ENCODE measurements around the gene KRT10. TPM values are rescaled to one million over a fixed set of nuclear protein-coding genes. Genes with fewer than 3 reads are reported as not detected.

KRT10 gene
- total RNA-seq, 1 experiment from 2014 or later, result 49.4 TPM

DNA sequence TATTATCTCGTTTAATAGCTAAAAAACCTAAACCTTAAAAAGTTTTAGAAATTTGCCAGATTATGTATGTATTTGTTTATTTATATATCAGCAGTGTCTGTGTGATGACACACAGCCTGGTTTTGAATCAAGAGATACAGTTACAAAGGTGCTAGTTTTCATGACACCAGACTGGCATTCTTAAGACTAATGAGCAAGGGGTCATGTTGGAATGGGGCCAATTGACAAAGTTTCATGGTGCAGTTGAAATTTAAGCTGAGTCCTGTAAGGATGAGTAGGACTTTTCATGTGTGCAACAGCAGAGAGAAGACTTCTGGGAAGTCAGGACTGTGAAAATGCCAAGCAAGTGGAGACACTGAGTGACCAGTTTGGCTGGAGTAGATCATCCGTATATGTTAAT is 3.2 kb upstream of the KRT10 start:
- H3K4me2 ChIP-seq, result no peak overlapping the region
- intact Hi-C loops (cut with micrococcal nuclease; ENCODE audit: unreplicated experiment), result no loop called here
- peaks cover 20% of the 10 kb centered on the region for H3K79me2 ChIP-seq (ENCODE audit: low read depth)
- CTCF ChIA-PET, result no interaction called here
- no peaks in the 10 kb centered on the region for H3K9me2 ChIP-seq (ENCODE audit: insufficient read depth)
- POLR2A ChIA-PET (ENCODE audit: unreplicated experiment), result no interaction called here
- H3K27me3 ChIP-seq (ENCODE audit: insufficient read depth, low read depth), result no peaks in the 10 kb centered on the region
- peaks cover 4% of the 10 kb centered on the region; the same call in 1 of the 2 replicates for H3K9me3 ChIP-seq (ENCODE audit: insufficient read depth, low read depth)
- TF ChIP-seq EZH2 (IDR thresholded peaks at IDR 0.05; ENCODE audit: low read depth), result no peak
- TF ChIP-seq, protein P1, sequence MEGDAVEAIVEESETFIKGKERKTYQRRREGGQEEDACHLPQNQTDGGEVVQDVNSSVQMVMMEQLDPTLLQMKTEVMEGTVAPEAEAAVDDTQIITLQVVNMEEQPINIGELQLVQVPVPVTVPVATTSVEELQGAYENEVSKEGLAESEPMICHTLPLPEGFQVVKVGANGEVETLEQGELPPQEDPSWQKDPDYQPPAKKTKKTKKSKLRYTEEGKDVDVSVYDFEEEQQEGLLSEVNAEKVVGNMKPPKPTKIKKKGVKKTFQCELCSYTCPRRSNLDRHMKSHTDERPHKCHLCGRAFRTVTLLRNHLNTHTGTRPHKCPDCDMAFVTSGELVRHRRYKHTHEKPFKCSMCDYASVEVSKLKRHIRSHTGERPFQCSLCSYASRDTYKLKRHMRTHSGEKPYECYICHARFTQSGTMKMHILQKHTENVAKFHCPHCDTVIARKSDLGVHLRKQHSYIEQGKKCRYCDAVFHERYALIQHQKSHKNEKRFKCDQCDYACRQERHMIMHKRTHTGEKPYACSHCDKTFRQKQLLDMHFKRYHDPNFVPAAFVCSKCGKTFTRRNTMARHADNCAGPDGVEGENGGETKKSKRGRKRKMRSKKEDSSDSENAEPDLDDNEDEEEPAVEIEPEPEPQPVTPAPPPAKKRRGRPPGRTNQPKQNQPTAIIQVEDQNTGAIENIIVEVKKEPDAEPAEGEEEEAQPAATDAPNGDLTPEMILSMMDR (conservative IDR thresholded peaks at IDR 0.05), result no peak
- peaks cover 9% of the 10 kb centered on the region; the same call in 1 of the 2 replicates for H3F3A ChIP-seq (ENCODE audit: insufficient read depth, low read depth)
- no TSS peak for BruUV-seq (replicated peaks)
- peaks cover 3% of the 10 kb centered on the region; the same call in 1 of the 2 replicates for H3K4me1 ChIP-seq (replicated peaks; ENCODE audit: insufficient read depth)
- H2AFZ ChIP-seq, result no peak overlapping the region
- no peaks in the 10 kb centered on the region for H3K36me3 ChIP-seq (ENCODE audit: low read depth)
- H4K20me1 ChIP-seq (ENCODE audit: insufficient read depth), result no peaks in the 10 kb centered on the region
- H3K27ac ChIP-seq, result no peak overlapping the region
- DNase-seq, result no peak
- H3K4me3 ChIP-seq, result no peak overlapping the region

DNA sequence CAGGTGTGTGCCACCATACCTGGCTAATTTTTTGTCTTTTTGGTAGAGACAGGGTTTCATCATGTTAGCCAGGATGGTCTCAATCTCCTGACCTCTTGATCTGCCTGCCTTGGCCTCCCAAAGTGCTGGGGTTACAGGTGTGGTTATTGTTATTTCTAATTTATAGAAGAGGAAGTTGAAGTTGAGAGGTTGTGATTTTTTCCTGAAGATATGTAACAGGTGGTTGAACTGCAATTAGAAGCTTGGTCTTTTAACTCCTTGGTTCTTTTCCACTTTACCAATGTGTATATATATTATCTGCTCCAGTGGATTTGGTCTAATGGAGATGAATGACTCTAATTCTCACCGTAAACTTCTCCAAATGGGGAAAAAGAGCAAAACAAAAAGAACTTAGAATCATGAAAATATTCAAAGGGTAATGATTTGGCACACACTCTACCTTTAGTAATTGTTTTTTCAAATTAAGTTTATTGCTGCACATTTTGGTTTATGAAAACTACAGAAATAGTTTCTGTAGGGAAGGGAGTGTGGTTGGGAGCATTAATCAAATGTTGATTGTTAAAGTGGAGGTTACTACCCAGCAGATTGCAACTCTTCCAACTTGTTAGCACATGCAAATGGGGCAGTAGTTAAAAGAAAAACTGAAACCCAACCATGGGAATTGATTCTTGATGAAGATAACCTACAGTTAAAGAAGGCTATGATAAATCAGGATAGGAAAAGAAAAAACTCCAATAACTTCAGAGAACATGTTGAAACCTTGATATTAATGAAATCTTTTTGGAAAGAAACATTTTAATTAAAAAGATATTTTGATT is 1.8 kb upstream of the KRT10 start:
- Histone ChIP-seq H3K27me3 (ENCODE audit: insufficient read depth, low read depth) (no peaks in the 10 kb centered on the region), H3K27ac (no peak overlapping the region), H3K4me1 (replicated peaks; ENCODE audit: insufficient read depth) (peaks cover 14% of the 10 kb centered on the region), H3K36me3 (ENCODE audit: low read depth) (no peaks in the 10 kb centered on the region), H3K4me3 (no peak overlapping the region), H2AFZ (no peak overlapping the region), H3K4me2 (no peak overlapping the region), H3K79me2 (ENCODE audit: low read depth) (peaks cover 34% of the 10 kb centered on the region), H3F3A (ENCODE audit: insufficient read depth, low read depth) (peaks cover 20% of the 10 kb centered on the region), H3K9me3 (ENCODE audit: insufficient read depth, low read depth) (peaks cover 4% of the 10 kb centered on the region; the same call in 1 of the 2 replicates), H3K9me2 (ENCODE audit: insufficient read depth) (no peaks in the 10 kb centered on the region), H4K20me1 (ENCODE audit: insufficient read depth) (no peaks in the 10 kb centered on the region)
- ChIA-PET POLR2A (ENCODE audit: unreplicated experiment) (no interaction called here), CTCF (no interaction called here)
- intact Hi-C loops (cut with micrococcal nuclease; ENCODE audit: unreplicated experiment), result no loop called here
- TF ChIP-seq, protein P1 (conservative IDR thresholded peaks at IDR 0.05), result no peak
- TF ChIP-seq EZH2 (IDR thresholded peaks at IDR 0.05; ENCODE audit: low read depth), result no peak
- no TSS peak for BruUV-seq (replicated peaks)
- DNase-seq, result no peak

DNA sequence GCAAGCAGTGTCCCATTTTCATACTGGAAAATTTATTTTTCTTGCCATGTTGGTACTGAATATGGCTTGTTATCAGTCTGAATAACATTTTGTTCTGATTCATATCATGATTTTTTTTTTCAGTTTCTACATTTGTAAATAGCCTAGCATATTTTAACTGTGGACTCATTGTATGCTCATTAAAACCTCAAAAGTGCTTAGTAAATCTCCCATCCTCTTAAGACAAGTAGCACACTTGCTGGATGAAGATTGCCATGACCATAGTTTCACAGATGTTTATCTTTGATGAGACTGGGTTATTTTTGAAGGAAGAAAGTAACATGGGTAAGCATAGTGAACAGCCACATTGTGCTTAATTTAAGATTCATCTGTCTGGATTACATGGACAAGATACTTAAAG is 878 bp downstream of the KRT10 start:
- BruUV-seq (replicated peaks), result no TSS peak
- no peak for DNase-seq
- Histone ChIP-seq H3F3A (ENCODE audit: insufficient read depth, low read depth) (peaks cover 44% of the 10 kb centered on the region), H4K20me1 (ENCODE audit: insufficient read depth) (no peaks in the 10 kb centered on the region), H3K27ac (no peak overlapping the region), H3K27me3 (ENCODE audit: insufficient read depth, low read depth) (no peaks in the 10 kb centered on the region), H3K4me3 (no peak overlapping the region), H3K9me2 (ENCODE audit: insufficient read depth) (no peaks in the 10 kb centered on the region), H3K79me2 (ENCODE audit: low read depth) (peaks cover 49% of the 10 kb centered on the region), H2AFZ (no peak overlapping the region), H3K4me1 (replicated peaks; ENCODE audit: insufficient read depth) (peaks cover 25% of the 10 kb centered on the region), H3K36me3 (ENCODE audit: low read depth) (peaks cover 8% of the 10 kb centered on the region; the same call in 1 of the 2 replicates), H3K4me2 (no peak overlapping the region), H3K9me3 (ENCODE audit: insufficient read depth, low read depth) (peaks cover 4% of the 10 kb centered on the region; the same call in 1 of the 2 replicates)
- intact Hi-C loops (cut with micrococcal nuclease; ENCODE audit: unreplicated experiment), result no loop called here
- TF ChIP-seq, protein P1 (conservative IDR thresholded peaks at IDR 0.05), result no peak
- TF ChIP-seq EZH2 (IDR thresholded peaks at IDR 0.05; ENCODE audit: low read depth), result no peak
- CTCF ChIA-PET, result no interaction called here
- POLR2A ChIA-PET (ENCODE audit: unreplicated experiment), result no interaction called here

Data from PC-9 (cell line).